ENCODE measurements around the gene MS4A5.
"Not testable (repeated sequence)": the region's sequence is repeated elsewhere in the genome, so short reads cannot be mapped to it uniquely, and the experiment has no call there.

DNA sequence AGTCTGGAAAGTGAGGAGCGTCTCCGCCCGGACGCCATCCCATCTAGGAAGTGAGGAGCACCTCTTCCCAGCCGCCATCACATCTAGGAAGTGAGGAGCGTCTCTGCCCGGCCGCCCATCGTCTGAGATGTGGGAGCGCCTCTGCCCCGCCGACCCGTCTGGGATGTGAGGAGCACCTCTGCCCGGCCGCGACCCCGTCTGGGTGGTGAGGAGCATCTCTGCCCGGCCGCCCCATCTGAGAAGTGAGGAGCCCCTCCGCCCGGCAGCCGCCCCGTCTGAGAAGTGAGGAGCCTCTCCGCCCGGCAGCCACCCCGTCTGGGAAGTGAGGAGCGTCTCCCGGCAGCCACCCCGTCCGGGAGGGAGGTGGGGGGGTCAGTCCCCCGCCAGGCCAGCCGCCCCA is 21.8 kb downstream of the MS4A5 start:
- TF ChIP-seq, protein P1, sequence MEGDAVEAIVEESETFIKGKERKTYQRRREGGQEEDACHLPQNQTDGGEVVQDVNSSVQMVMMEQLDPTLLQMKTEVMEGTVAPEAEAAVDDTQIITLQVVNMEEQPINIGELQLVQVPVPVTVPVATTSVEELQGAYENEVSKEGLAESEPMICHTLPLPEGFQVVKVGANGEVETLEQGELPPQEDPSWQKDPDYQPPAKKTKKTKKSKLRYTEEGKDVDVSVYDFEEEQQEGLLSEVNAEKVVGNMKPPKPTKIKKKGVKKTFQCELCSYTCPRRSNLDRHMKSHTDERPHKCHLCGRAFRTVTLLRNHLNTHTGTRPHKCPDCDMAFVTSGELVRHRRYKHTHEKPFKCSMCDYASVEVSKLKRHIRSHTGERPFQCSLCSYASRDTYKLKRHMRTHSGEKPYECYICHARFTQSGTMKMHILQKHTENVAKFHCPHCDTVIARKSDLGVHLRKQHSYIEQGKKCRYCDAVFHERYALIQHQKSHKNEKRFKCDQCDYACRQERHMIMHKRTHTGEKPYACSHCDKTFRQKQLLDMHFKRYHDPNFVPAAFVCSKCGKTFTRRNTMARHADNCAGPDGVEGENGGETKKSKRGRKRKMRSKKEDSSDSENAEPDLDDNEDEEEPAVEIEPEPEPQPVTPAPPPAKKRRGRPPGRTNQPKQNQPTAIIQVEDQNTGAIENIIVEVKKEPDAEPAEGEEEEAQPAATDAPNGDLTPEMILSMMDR (IDR thresholded peaks at IDR 0.05): not testable (repeated sequence)
- TF ChIP-seq POLR2A (IDR thresholded peaks at IDR 0.05): not testable (repeated sequence)
